OCI-LY7 (cell line): Measurements from ENCODE around the gene KRT9.

Source experiments
- CTCF ChIP-seq: fragments of 200-600 bp; sonication (generic); conservative IDR thresholded peaks from 2 replicates; pipeline ENCODE4 v1.5.1; 2014; ENCODE audit warnings: mild to moderate bottlenecking, antibody characterized with exemption, low read length, moderate library complexity, mixed read lengths
- EZH2phosphoT487 ChIP-seq: fragments of 200-600 bp; sonication (generic); IDR thresholded peaks from 2 replicates; pipeline ENCODE4 v1.6.1; 2018; ENCODE audit warnings: low read depth, borderline replicate concordance, mild to moderate bottlenecking, mixed run types, antibody characterized with exemption, low read length, moderate library complexity, mixed read lengths

- TF ChIP-seq CTCF (no peak), EZH2phosphoT487 (no peak)
Observed at GRCh38 chr17:41592601-41593305, 20.9 kb upstream of the KRT9 start.
